Esophagus muscularis mucosa (tissue), 4 donors: ENCODE data around the gene AVEN. TPM values are rescaled to one million over a fixed set of nuclear protein-coding genes. Genes with fewer than 3 reads are reported as not detected.

Source experiments
- DNase-seq: peaks from one replicate; pipeline ENCODE4 v3.0.0-alpha.2; 2017; ENCODE audit errors: extremely low spot score
- H3K27ac ChIP-seq, 4 donors: fragments of 200-600 bp; sonication (generic); replicated peaks in 1 of 4; 1 replicate in 3 of 4; 2 replicates in 1 of 4; pipeline ENCODE4 v1.5.1; 2016 to 2019; ENCODE audit warnings: mild to moderate bottlenecking in 1 of 4
- H3K27me3 ChIP-seq, 4 donors: fragments of 200-600 bp; sonication (generic); one replicate each; pipeline versions ENCODE4 v1.5.1 to v1.6.0; 2016 to 2019
- H3K36me3 ChIP-seq, 4 donors: fragments of 200-600 bp; sonication (generic); one replicate each; pipeline ENCODE4 v1.5.1; 2016 to 2019
- H3K4me1 ChIP-seq, 4 donors: fragments of 200-600 bp; sonication (generic); one replicate each; pipeline ENCODE4 v1.5.1; 2016 to 2019
- H3K4me3 ChIP-seq, 4 donors: fragments of 200-600 bp; sonication (generic); 1 replicate in 2 of 4; 2 replicates in 2 of 4; pipeline ENCODE4 v1.5.1; 2016 to 2019; ENCODE audit warnings: mild to moderate bottlenecking in 4 of 4, moderate library complexity in 1 of 4
- H3K9me3 ChIP-seq, 4 donors: fragments of 200-600 bp; sonication (generic); 1 replicate in 3 of 4; 2 replicates in 1 of 4; pipeline ENCODE4 v1.5.1; 2016 to 2019
- CTCF ChIP-seq, 3 experiments: fragments of 200-600 bp in 2 of 3; fragments of 450-650 bp in 1 of 3; sonication (generic) in 2 of 3; IDR thresholded peaks; one replicate each; pipeline ENCODE4 v1.5.1; 2017 to 2019; ENCODE audit warnings: antibody characterized with exemption in 3 of 3, mild to moderate bottlenecking in 2 of 3, moderate library complexity in 1 of 3
- EP300 ChIP-seq: sonication (generic); formaldehyde crosslinking; IDR thresholded peaks from one replicate; pipeline ENCODE4 v1.6.1; 2017; ENCODE audit warnings: antibody characterized with exemption
- POLR2A ChIP-seq: fragments of 450-650 bp; IDR thresholded peaks from one replicate; pipeline ENCODE4 v1.6.1; 2017; ENCODE audit warnings: antibody characterized with exemption, moderate library complexity, mild to moderate bottlenecking, low read depth
- POLR2AphosphoS5 ChIP-seq, 2 donors: sonication (generic); formaldehyde crosslinking; IDR thresholded peaks; one replicate each; pipeline ENCODE4 v1.6.1; 2017; ENCODE audit warnings: antibody characterized with exemption in 2 of 2
- whole genome bisulfite sequencing: methylation state at CpG from one replicate; pipeline ENCODE4 v1.1.5; 2018; 5-methylcytosine and 5-hydroxymethylcytosine counted together
- intact Hi-C: fragments of 100-400 bp; cut with DNase I; formaldehyde crosslinking; loops from one replicate; pipeline ENCODE4 v1.15.1; 2023
- total RNA-seq, 4 donors: library from RNA; depleted of rRNA; stranded (reverse); fragments of >200 nt; gene quantifications; one replicate each; pipeline versions ENCODE4 v1.1.0 to v1.2.1, GENCODE V29; 2016

AVEN gene
- total RNA-seq, 4 donors from 2014 or later, result 18.2 to 30.9 (median 27.6) TPM

- H3K27ac ChIP-seq, result no peak overlapping the region
- WGBS, result 98% methylated on average over 4 of the region's 4 CpGs
- H3K4me1 ChIP-seq, result no peaks in the 10 kb centered on the region
- no peaks in the 10 kb centered on the region for H3K27me3 ChIP-seq
- H3K4me3 ChIP-seq, result no peak overlapping the region
- TF ChIP-seq POLR2A (no peak), CTCF (IDR thresholded peaks at IDR 0.05) (no peak), EP300 (no peak), POLR2AphosphoS5 (IDR thresholded peaks at IDR 0.05) (no peak)
- DNase-seq, result no peak
- intact Hi-C loops, result no loop called here
- H3K9me3 ChIP-seq, result no peaks in the 10 kb centered on the region
- H3K36me3 ChIP-seq, result no peaks in the 10 kb centered on the region
These were observed 37.8 kb upstream of the AVEN start for GRCh38 chr15:34076785-34077184.

DNA sequence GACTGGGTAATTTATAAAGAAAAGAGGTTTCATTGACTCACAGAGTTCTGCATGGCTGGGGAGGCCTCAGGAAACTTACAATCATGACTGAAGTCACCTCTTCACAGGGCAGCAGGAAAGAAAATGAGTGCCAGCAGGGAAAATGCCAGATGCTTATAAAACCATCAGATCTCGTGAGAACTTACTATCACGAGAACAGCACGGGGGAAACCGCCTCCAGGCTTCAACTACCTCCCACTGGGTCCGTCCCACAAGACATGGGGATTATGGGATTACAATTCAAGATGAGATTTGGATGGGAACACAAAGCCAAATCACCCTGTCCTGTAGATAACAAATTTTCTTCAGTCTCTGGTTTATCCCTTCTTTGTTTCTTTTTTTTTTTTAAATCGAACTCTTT lies 31.0 kb upstream of the AVEN start:
- Histone ChIP-seq H3K4me3 (no peak overlapping the region), H3K27ac (no peak overlapping the region), H3K27me3 (no peaks in the 10 kb centered on the region), H3K36me3 (no peaks in the 10 kb centered on the region), H3K4me1 (no peaks in the 10 kb centered on the region), H3K9me3 (no peaks in the 10 kb centered on the region)
- 82% methylated on average over 6 of the region's 6 CpGs for WGBS
- TF ChIP-seq EP300 (no peak), POLR2AphosphoS5 (IDR thresholded peaks at IDR 0.05) (no peak), CTCF (IDR thresholded peaks at IDR 0.05) (no peak), POLR2A (no peak)
- intact Hi-C loops, result no loop called here
- no peak for DNase-seq

GRCh38 chr15:34065941-34066340 lies 26.9 kb upstream of the AVEN start:
- Histone ChIP-seq H3K27me3 (no peaks in the 10 kb centered on the region), H3K9me3 (no peaks in the 10 kb centered on the region), H3K27ac (no peak overlapping the region), H3K36me3 (no peaks in the 10 kb centered on the region), H3K4me3 (no peak overlapping the region), H3K4me1 (peaks cover 0 to 8% (median 0%) of the 10 kb centered on the region in 4 donors)
- intact Hi-C loops, result no loop called here
- WGBS, result 89% methylated on average over 8 of the region's 8 CpGs
- TF ChIP-seq CTCF (IDR thresholded peaks at IDR 0.05) (no peak), POLR2AphosphoS5 (IDR thresholded peaks at IDR 0.05) (no peak), EP300 (no peak), POLR2A (no peak)
- no peak for DNase-seq

DNA sequence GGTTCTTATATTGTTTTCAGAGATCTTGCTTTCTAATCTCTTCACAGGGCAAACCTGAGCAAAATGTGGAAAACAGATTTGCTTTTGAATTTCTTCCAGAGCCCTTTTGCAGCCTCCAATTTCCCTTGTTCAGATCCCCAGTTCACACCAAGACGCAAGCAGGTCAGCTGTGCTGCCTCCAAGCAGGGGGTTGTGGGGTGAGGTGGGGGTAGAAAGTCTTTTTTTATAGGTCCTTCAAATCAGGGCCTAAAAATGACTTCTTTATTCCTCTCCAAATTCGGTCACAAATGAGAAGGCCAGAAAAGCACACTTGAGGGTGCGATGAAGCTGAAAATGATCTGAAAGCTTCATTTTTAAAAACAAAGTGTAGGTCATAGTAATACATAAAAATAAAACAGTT lies 26.3 kb upstream of the AVEN start:
- no peaks in the 10 kb centered on the region for H3K9me3 ChIP-seq
- H3K4me1 ChIP-seq, result peaks cover 0 to 8% (median 0%) of the 10 kb centered on the region in 4 donors
- 90% methylated on average over 3 of the region's 3 CpGs for whole genome bisulfite sequencing
- H3K27ac ChIP-seq, result no peak overlapping the region
- no peak overlapping the region for H3K4me3 ChIP-seq
- TF ChIP-seq POLR2AphosphoS5 (IDR thresholded peaks at IDR 0.05) (no peak), EP300 (no peak), CTCF (IDR thresholded peaks at IDR 0.05) (no peak), POLR2A (no peak)
- intact Hi-C loops, result no loop called here
- H3K27me3 ChIP-seq, result no peaks in the 10 kb centered on the region
- DNase-seq, result no peak
- H3K36me3 ChIP-seq, result no peaks in the 10 kb centered on the region

GRCh38 chr15:34064438-34064837 lies 25.4 kb upstream of the AVEN start:
- no peak for TF ChIP-seq POLR2AphosphoS5 (IDR thresholded peaks at IDR 0.05)
- no peak for TF ChIP-seq CTCF (IDR thresholded peaks at IDR 0.05)
- no peak for TF ChIP-seq EP300
- no peak for TF ChIP-seq POLR2A
- WGBS, result 0% methylated on average over 1 of the region's 1 CpG
- H3K4me3 ChIP-seq, result no peak overlapping the region
- H3K27ac ChIP-seq, result no peak overlapping the region
- H3K9me3 ChIP-seq, result no peaks in the 10 kb centered on the region
- H3K4me1 ChIP-seq, result peaks cover 0 to 8% (median 0%) of the 10 kb centered on the region in 4 donors
- intact Hi-C loops, result no loop called here
- DNase-seq, result no peak
- H3K36me3 ChIP-seq, result no peaks in the 10 kb centered on the region
- H3K27me3 ChIP-seq, result no peaks in the 10 kb centered on the region
